Esophagus squamous epithelium (tissue), 4 donors: Measurements from ENCODE around the gene GABRR1.

ENCODE experiments used
- CTCF ChIP-seq, 6 experiments: fragments of 450-650 bp in 4 of 6; fragments of 200-600 bp in 2 of 6; sonication (generic) in 2 of 6; IDR thresholded peaks; one replicate each; pipeline ENCODE4 v1.5.1; 2016 to 2019; ENCODE audit warnings: antibody characterized with exemption in 6 of 6, mild to moderate bottlenecking in 4 of 6, moderate library complexity in 4 of 6
- POLR2A ChIP-seq, 4 donors: fragments of 450-650 bp; IDR thresholded peaks; one replicate each; pipeline ENCODE4 v1.6.1; 2017; ENCODE audit warnings: antibody characterized with exemption in 4 of 4, mild to moderate bottlenecking in 4 of 4, moderate library complexity in 3 of 4

GRCh38 chr6:89260832-89261231, 43.7 kb upstream of the GABRR1 start:
- TF ChIP-seq CTCF (IDR thresholded peaks at IDR 0.05) (no peak), POLR2A (IDR thresholded peaks at IDR 0.05) (no peak)
